GM12865 (cell line): ENCODE measurements around the gene ARID4B.

Experiments used
- DNase-seq: peaks from one replicate; pipeline ENCODE4 v3.0.0; 2010; ENCODE audit warnings: low read depth
- H3K4me3 ChIP-seq: 2 replicates; pipeline ENCODE4 v1.5.1; 2011; ENCODE audit warnings: mild to moderate bottlenecking, low read depth, low read length, control low read depth
- CTCF ChIP-seq: IDR thresholded peaks from 2 replicates; pipeline ENCODE4 v1.5.1; 2011; ENCODE audit warnings: low read length, control low read depth, low read depth, inconsistent platforms; ENCODE audit not compliant: insufficient read depth; ENCODE audit errors: missing control alignments

Gene ARID4B

GRCh38 chr1:235342471-235342870 lies 14.5 kb upstream of the ARID4B start:
- DNase-seq, result no peak
- H3K4me3 ChIP-seq, result no peak overlapping the region
- no peak for TF ChIP-seq CTCF

- H3K4me3 ChIP-seq, result no peak overlapping the region
- DNase-seq, result no peak
- TF ChIP-seq CTCF, result no peak
Measured at GRCh38 chr1:235342039-235342438, 14.1 kb upstream of the ARID4B start.

- TF ChIP-seq CTCF, result no peak
- H3K4me3 ChIP-seq, result no peak overlapping the region
- DNase-seq, result no peak
Measured at GRCh38 chr1:235341334-235341733, 13.4 kb upstream of the ARID4B start.

GRCh38 chr1:235339746-235340145 lies 11.8 kb upstream of the ARID4B start:
- no peak for TF ChIP-seq CTCF
- H3K4me3 ChIP-seq, result no peak overlapping the region
- no peak for DNase-seq

- TF ChIP-seq CTCF, result no peak
- no peak for DNase-seq
- no peak overlapping the region for H3K4me3 ChIP-seq
Measured at GRCh38 chr1:235336903-235337302, 8.9 kb upstream of the ARID4B start.

- no peak for TF ChIP-seq CTCF
- H3K4me3 ChIP-seq, result peak overlapping the region; percentile 50
- no peak for DNase-seq
Measured at GRCh38 chr1:235331401-235331800, 3.4 kb upstream of the ARID4B start.

- TF ChIP-seq CTCF, result no peak
- no peak for DNase-seq
- H3K4me3 ChIP-seq, result peak overlapping the region; percentile 50
Measured at GRCh38 chr1:235330918-235331285, 2.9 kb upstream of the ARID4B start.
